GM18907 (cell line): ENCODE data around the gene RASA3.
"Not testable (repeated sequence)": the region's sequence is repeated elsewhere in the genome, so short reads cannot be mapped to it uniquely, and the experiment has no call there.

ENCODE experiments used
- ATAC-seq: cut with Tn5 transposase; IDR thresholded peaks from one replicate; pipeline ENCODE4 v1.9.1; 2021; ENCODE audit warnings: mild to moderate bottlenecking, moderate library complexity; ENCODE audit not compliant: unreplicated experiment

Gene RASA3

GRCh38 chr13:114157869-114158495 is 25.6 kb upstream of the RASA3 start:
- ATAC-seq, result no peak

GRCh38 chr13:114155926-114156883 is 23.8 kb upstream of the RASA3 start:
- ATAC-seq, result no peak

- ATAC-seq, result no peak
Measured at GRCh38 chr13:114155320-114155719, 22.9 kb upstream of the RASA3 start.

- ATAC-seq, result no peak
Measured at GRCh38 chr13:114154476-114154875, 22.1 kb upstream of the RASA3 start.

GRCh38 chr13:114153485-114154080 is 21.2 kb upstream of the RASA3 start:
- no peak for ATAC-seq

- no peak for ATAC-seq
Measured at GRCh38 chr13:114152831-114153371, 20.5 kb upstream of the RASA3 start.

GRCh38 chr13:114152285-114152645 is 19.8 kb upstream of the RASA3 start:
- no peak for ATAC-seq

GRCh38 chr13:114151565-114152284 is 19.3 kb upstream of the RASA3 start:
- no peak for ATAC-seq

- no peak for ATAC-seq
Measured at GRCh38 chr13:114151031-114151430, 18.6 kb upstream of the RASA3 start.

GRCh38 chr13:114149774-114150740 is 17.6 kb upstream of the RASA3 start:
- no peak for ATAC-seq

GRCh38 chr13:114148886-114149285 is 16.5 kb upstream of the RASA3 start:
- not testable (repeated sequence) for ATAC-seq

- peak; percentile 93 for ATAC-seq
Measured at GRCh38 chr13:114148521-114148855, 16.1 kb upstream of the RASA3 start.

GRCh38 chr13:114147803-114148520 is 15.5 kb upstream of the RASA3 start:
- peak; percentile 52 for ATAC-seq

- no peak for ATAC-seq
Measured at GRCh38 chr13:114146629-114147028, 14.2 kb upstream of the RASA3 start.

- ATAC-seq, result no peak
Measured at GRCh38 chr13:114146173-114146572, 13.8 kb upstream of the RASA3 start.

- ATAC-seq, result no peak
Measured at GRCh38 chr13:114145722-114146121, 13.3 kb upstream of the RASA3 start.

GRCh38 chr13:114145256-114145655 is 12.8 kb upstream of the RASA3 start:
- no peak for ATAC-seq

- ATAC-seq, result no peak
Measured at GRCh38 chr13:114144606-114145244, 12.3 kb upstream of the RASA3 start.
